GM13976 (cell line): ENCODE data around the gene PHACTR1.

Experiments
- DNase-seq: peaks from one replicate; pipeline ENCODE4 v3.0.0; 2012; ENCODE audit warnings: low spot score
- CTCF ChIP-seq: IDR thresholded peaks from 2 replicates; pipeline ENCODE4 v1.5.1; 2012; ENCODE audit warnings: borderline replicate concordance, mild to moderate bottlenecking; ENCODE audit not compliant: insufficient read depth; ENCODE audit errors: extremely low read depth, missing control alignments, control extremely low read depth
- in situ Hi-C: fragments of 300-500 bp; cut with MboI; formaldehyde crosslinking; loops from one replicate; pipeline ENCODE4 v1.12.0; 2022; ENCODE audit warnings: low sequenced_read_pairs, mixed read lengths, inconsistent platforms; ENCODE audit not compliant: unreplicated experiment

The PHACTR1 gene

GRCh38 chr6:13007744-13008143 lies 291.2 kb downstream of the PHACTR1 start:
- TF ChIP-seq CTCF, result no peak
- DNase-seq, result no peak
- in situ Hi-C loops, result no loop called here

DNA sequence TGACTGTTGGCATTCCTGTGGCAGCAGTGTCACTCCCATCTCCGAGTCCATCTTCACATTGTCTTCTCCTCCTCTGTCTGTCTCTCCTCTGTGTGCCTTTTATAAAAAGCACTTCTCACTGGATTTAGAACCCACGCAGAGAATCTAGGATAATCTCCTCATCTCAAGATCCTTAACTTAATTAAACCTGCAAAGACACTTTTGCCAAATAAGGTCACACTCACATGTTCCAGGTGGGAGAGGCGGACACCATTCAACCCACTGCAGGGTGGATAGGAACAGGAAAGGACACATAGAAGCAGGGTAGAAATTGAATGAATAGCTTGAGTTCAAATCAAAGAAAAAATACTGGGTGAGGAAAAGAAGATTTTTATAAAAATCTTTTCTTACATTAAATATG lies 292.5 kb downstream of the PHACTR1 start:
- DNase-seq, result no peak
- in situ Hi-C loops, result no loop called here
- TF ChIP-seq CTCF, result no peak

DNA sequence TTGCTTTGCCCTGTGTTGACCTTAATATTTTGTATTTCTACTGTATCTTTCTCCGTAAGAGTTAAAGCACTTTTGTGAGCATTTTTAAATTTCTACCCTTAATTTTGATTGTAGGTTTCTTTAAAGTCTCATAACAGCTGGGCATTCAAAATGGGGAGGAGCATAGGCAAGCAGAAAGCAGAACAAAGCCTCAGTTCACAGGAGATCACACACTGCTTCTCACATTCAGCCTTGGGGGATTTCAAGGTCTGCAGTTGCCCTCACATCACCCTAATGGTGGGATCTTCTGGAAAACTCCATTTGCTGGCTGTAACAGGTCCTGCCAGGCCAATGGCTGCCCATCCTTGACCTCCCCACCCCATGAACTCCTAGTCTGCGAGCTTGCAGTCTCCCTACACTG lies 292.9 kb downstream of the PHACTR1 start:
- in situ Hi-C loops, result no loop called here
- DNase-seq, result no peak
- no peak for TF ChIP-seq CTCF

GRCh38 chr6:13011612-13012146 lies 295.1 kb downstream of the PHACTR1 start:
- DNase-seq, result no peak
- TF ChIP-seq CTCF, result no peak
- in situ Hi-C loops, result no loop called here

GRCh38 chr6:13012296-13012695 lies 295.7 kb downstream of the PHACTR1 start:
- DNase-seq, result no peak
- in situ Hi-C loops, result no loop called here
- no peak for TF ChIP-seq CTCF

DNA sequence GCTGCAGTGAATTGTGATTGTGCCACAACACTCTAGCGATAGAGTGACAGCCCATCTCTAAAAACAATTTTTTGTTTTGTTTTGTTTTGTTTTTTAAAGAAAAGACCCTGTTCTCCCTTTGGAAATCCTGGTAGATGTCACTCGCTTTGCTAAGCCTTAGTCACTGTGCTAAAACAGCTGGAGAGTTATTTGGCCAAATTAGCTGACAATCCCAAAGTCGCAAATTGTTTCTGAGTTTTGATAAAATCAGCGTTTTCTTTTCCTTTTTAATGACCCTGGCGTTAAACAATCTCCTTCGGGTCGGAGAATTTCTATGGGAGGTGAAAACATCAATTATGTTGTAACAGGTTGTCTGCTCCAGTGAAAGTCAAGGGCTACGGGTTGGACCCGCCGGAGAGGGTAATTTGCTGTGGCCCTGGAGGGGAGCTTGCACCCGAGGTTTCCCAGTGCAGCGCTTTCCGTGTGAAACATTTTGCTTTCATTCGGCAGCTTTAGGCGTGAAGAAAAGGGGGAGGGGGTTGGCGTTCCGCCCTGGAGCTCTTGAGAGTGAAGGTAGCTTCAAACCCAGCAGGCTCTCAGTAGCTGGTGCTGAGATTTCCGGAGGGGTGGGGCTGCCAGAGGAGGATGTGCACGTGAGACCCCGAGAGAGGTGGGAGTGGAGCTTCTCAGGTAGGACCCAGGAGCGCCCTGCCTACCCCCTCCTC lies 296.6 kb downstream of the PHACTR1 start:
- no peak for TF ChIP-seq CTCF
- in situ Hi-C loops, result no loop called here
- peak; percentile 24 for DNase-seq
